HCT116 (cell line): ENCODE data around the gene DIRAS2. TPM values are rescaled to one million over a fixed set of nuclear protein-coding genes. Genes with fewer than 3 reads are reported as not detected.
A peak's percentile ranks its signal among the peaks of the same experiment; 100 is the strongest.

Experiments used
- ATAC-seq: fragments of 200-7000 bp; cut with Tn5 transposase; 2 replicates; pipeline ENCODE4 v1.9.1; 2020; ENCODE audit warnings: mild to moderate bottlenecking, moderate library complexity
- BruUV-seq: library from RNA; stranded (reverse); fragments of 400-500 nt; replicated peaks from 2 replicates; lab custom pipeline; 2021; lab: Mats Ljungman, UMichigan
- CTCF ChIA-PET: fragments of 300-600 bp; sonication (Branson Sonifier 250); formaldehyde crosslinking; loops from one replicate; lab custom pipeline; 2021; ENCODE audit warnings: antibody characterized with exemption; lab: Charles Lee
- POLR2A ChIA-PET: fragments of 300-600, 350-600 bp; sonication (Branson Sonifier 250); formaldehyde crosslinking; loops from one replicate; lab custom pipeline; 2021; ENCODE audit warnings: antibody characterized with exemption; lab: Charles Lee
- RAD21 ChIA-PET, 2 experiments: fragments of 300-600 bp; sonication (Branson Sonifier 250); formaldehyde crosslinking; loops; one replicate each; lab custom pipeline; 2023; ENCODE audit warnings: low total read pairs in 2 of 2; ENCODE audit not compliant: uncharacterized antibody in 2 of 2, unreplicated experiment in 2 of 2, low non-redundant PET in 1 of 2; lab: Charles Lee
- DNase-seq: peaks from one replicate; pipeline ENCODE4 v3.0.0-alpha.2; 2010; ENCODE audit warnings: low read depth, low spot score
- H2AFZ ChIP-seq: fragments of 200-600 bp; shearing (Covaris generic), sonication (generic); 2 replicates; pipeline ENCODE4 v1.6.1; 2017; ENCODE audit warnings: low read depth, mixed run types, mixed read lengths, antibody characterized with exemption, low read length; ENCODE audit not compliant: poor library complexity, severe bottlenecking
- H3K27ac ChIP-seq: 2 replicates; pipeline ENCODE4 v1.5.1; 2012; ENCODE audit warnings: low read depth, low read length
- H3K27me3 ChIP-seq: fragments of 200-600 bp; sonication (generic); 2 replicates; pipeline ENCODE4 v1.6.1; 2016; ENCODE audit warnings: mixed run types, low read length, mixed read lengths; ENCODE audit not compliant: insufficient read depth
- H3K36me3 ChIP-seq, 2 experiments: fragments of 200-500 bp in 1 of 2; fragments of 200-600 bp in 1 of 2; sonication (Bioruptor generic) in 1 of 2; sonication (generic) in 1 of 2; 2 replicates each; pipeline versions ENCODE4 v1.5.1 to v1.6.1; 2014 to 2016; ENCODE audit warnings: low read length in 2 of 2, inconsistent platforms in 1 of 2, mixed read lengths in 1 of 2, mixed run types in 1 of 2; ENCODE audit not compliant: insufficient read depth in 2 of 2, control insufficient read depth in 1 of 2
- H3K4me1 ChIP-seq, 2 experiments: fragments of 200-600 bp in 1 of 2; sonication (generic) in 1 of 2; 2 replicates each; pipeline versions ENCODE4 v1.5.1 to v1.6.1; 2012 to 2017; ENCODE audit warnings: low read length in 2 of 2, inconsistent platforms in 1 of 2, mild to moderate bottlenecking in 1 of 2, mixed read lengths in 1 of 2, mixed run types in 1 of 2, moderate library complexity in 1 of 2; ENCODE audit not compliant: insufficient read depth in 2 of 2, control insufficient read depth in 1 of 2
- H3K4me2 ChIP-seq: fragments of 200-600 bp; sonication (generic); 2 replicates; pipeline ENCODE4 v1.6.1; 2017; ENCODE audit warnings: mixed run types, low read length, mixed read lengths
- H3K4me3 ChIP-seq, 2 experiments: fragments of 200-600 bp in 1 of 2; sonication (generic) in 1 of 2; replicated peaks in 1 of 2; 2 replicates each; pipeline ENCODE4 v1.5.1; 2011 to 2016; ENCODE audit warnings: low read length in 2 of 2, control low read depth in 1 of 2, low read depth in 1 of 2, mild to moderate bottlenecking in 1 of 2, mixed read lengths in 1 of 2, mixed run types in 1 of 2
- H3K79me2 ChIP-seq: fragments of 200-600 bp; sonication (generic); 2 replicates; pipeline ENCODE4 v1.6.1; 2017; ENCODE audit warnings: mild to moderate bottlenecking, mixed run types, low read length, moderate library complexity, mixed read lengths; ENCODE audit not compliant: insufficient read depth
- H3K9ac ChIP-seq: fragments of 200-600 bp; sonication (generic); 2 replicates; pipeline ENCODE4 v1.6.1; 2016; ENCODE audit warnings: low read length, mixed read lengths
- H3K9me2 ChIP-seq: fragments of 200-600 bp; sonication (generic), shearing (Covaris generic); 2 replicates; pipeline ENCODE4 v1.6.1; 2017; ENCODE audit warnings: mixed run types, mild to moderate bottlenecking, moderate library complexity; ENCODE audit not compliant: insufficient read depth
- H3K9me3 ChIP-seq, 2 experiments: fragments of 200-500 bp in 1 of 2; fragments of 200-600 bp in 1 of 2; sonication (Bioruptor generic) in 1 of 2; sonication (generic) in 1 of 2; 2 replicates each; pipeline ENCODE4 v1.6.1; 2014 to 2017; ENCODE audit warnings: low read length in 2 of 2, mixed read lengths in 2 of 2, inconsistent platforms in 1 of 2, low read depth in 1 of 2, mild to moderate bottlenecking in 1 of 2, mixed run types in 1 of 2, moderate library complexity in 1 of 2; ENCODE audit not compliant: control insufficient read depth in 1 of 2, insufficient read depth in 1 of 2
- H4K20me1 ChIP-seq: fragments of 200-600 bp; sonication (generic), shearing (Covaris generic); 2 replicates; pipeline ENCODE4 v1.6.1; 2017; ENCODE audit warnings: mixed run types, mild to moderate bottlenecking, moderate library complexity; ENCODE audit not compliant: insufficient read depth
- CBX3 ChIP-seq: IDR thresholded peaks from 2 replicates; pipeline ENCODE4 v1.6.1; 2012; ENCODE audit warnings: low read depth
- CEBPB ChIP-seq: IDR thresholded peaks from 2 replicates; pipeline ENCODE4 v1.6.1; 2012; ENCODE audit warnings: low read depth
- EGR1 ChIP-seq: IDR thresholded peaks from 2 replicates; pipeline ENCODE4 v1.6.1; 2012; ENCODE audit warnings: low read depth
- ELF1 ChIP-seq: IDR thresholded peaks from 2 replicates; pipeline ENCODE4 v1.6.1; 2012; ENCODE audit warnings: low read depth, borderline replicate concordance
- FOSL1 ChIP-seq: IDR thresholded peaks from 2 replicates; pipeline ENCODE4 v1.6.1; 2012; ENCODE audit warnings: low read depth
- RAD21 ChIP-seq: IDR thresholded peaks from 2 replicates; pipeline ENCODE4 v1.6.1; 2012; ENCODE audit warnings: low read depth, mild to moderate bottlenecking
- SRF ChIP-seq: IDR thresholded peaks from 2 replicates; pipeline ENCODE4 v1.6.1; 2012; ENCODE audit warnings: low read depth
- YY1 ChIP-seq: IDR thresholded peaks from 2 replicates; pipeline ENCODE4 v1.6.1; 2011; ENCODE audit warnings: low read length, low read depth, moderate library complexity, mild to moderate bottlenecking; ENCODE audit not compliant: insufficient replicate concordance; ENCODE audit errors: extremely low read depth
- ZFX ChIP-seq: fragments of 450-650 bp; IDR thresholded peaks from 2 replicates; pipeline ENCODE4 v1.6.1; 2017
- ZNF274 ChIP-seq: fragments of 200-500 bp; sonication (Bioruptor generic); IDR thresholded peaks from 2 replicates; pipeline ENCODE4 v1.6.1; 2014; ENCODE audit warnings: mild to moderate bottlenecking, low read depth, low read length, inconsistent platforms
- intact Hi-C: fragments of 100-400 bp; cut with micrococcal nuclease; formaldehyde crosslinking; loops from 2 replicates; pipeline ENCODE4 v1.10.0; 2022
- total RNA-seq: library from RNA; stranded (reverse); gene quantifications from one replicate; pipeline ENCODE4 v1.2.1, GENCODE V29; 2021; ENCODE audit not compliant: unreplicated experiment
- TF ChIP-seq, protein P1 (sequence below): IDR thresholded peaks from 2 replicates; pipeline ENCODE4 v1.6.1; 2011; ENCODE audit warnings: mild to moderate bottlenecking, low read length, moderate library complexity; ENCODE audit not compliant: insufficient replicate concordance; ENCODE audit errors: extremely low read depth
- TF ChIP-seq, protein P2 (sequence below): IDR thresholded peaks from 2 replicates; pipeline ENCODE4 v1.6.1; 2012
- TF ChIP-seq, protein P3 (sequence below): IDR thresholded peaks from 2 replicates; pipeline ENCODE4 v1.6.1; 2012; ENCODE audit warnings: low read depth
- TF ChIP-seq, protein P4 (sequence below): IDR thresholded peaks from 2 replicates; pipeline ENCODE4 v1.6.1; 2012

Gene DIRAS2
- total RNA-seq, 1 experiment from 2014 or later: not detected

DNA sequence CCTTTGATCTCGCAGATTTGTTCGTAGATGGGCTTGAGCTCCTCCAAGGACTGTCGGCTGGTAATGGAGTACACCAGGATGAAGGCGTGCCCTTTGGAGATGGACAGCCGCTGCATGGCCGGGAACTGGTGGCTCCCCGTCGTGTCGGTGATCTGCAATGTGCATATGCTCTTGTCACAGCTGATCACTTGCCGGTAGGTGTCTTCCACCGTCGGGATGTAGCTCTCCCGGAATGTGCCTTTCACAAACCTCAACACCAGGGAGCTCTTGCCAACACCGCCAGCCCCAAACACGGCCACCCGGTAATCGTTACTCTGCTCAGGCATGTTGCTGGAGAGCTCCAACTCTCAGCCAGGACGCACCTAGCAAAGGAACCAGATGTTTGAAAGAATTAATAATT is 29.1 kb downstream of the DIRAS2 start (continued):
- TF ChIP-seq, protein P1, sequence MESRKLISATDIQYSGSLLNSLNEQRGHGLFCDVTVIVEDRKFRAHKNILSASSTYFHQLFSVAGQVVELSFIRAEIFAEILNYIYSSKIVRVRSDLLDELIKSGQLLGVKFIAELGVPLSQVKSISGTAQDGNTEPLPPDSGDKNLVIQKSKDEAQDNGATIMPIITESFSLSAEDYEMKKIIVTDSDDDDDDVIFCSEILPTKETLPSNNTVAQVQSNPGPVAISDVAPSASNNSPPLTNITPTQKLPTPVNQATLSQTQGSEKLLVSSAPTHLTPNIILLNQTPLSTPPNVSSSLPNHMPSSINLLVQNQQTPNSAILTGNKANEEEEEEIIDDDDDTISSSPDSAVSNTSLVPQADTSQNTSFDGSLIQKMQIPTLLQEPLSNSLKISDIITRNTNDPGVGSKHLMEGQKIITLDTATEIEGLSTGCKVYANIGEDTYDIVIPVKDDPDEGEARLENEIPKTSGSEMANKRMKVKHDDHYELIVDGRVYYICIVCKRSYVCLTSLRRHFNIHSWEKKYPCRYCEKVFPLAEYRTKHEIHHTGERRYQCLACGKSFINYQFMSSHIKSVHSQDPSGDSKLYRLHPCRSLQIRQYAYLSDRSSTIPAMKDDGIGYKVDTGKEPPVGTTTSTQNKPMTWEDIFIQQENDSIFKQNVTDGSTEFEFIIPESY: no peak
- no peak for TF ChIP-seq ZFX

DNA sequence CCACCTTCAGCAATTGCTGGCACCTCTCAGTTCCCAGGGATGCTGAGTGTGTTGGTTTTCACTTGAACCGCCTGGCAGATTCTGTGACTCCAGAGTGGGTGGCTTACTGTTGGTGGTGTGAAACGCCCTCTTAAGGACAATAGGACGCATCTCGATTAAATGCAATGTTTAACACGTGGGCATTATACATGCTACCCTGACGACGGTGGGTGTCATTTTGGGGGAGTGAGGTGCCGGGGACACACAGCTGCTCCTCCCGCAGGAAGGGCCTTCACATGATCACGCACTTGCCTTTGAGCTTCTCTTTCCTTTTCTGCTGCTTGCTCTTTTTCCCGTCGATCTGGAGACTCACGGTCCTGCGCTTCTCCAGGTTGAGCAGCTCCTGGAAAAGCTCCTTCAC is 29.7 kb downstream of the DIRAS2 start:
- ChIA-PET POLR2A (no interaction called here), CTCF (no interaction called here), RAD21 (no interaction called here)
- DNase-seq (no peak), ATAC-seq (no peak)
- Histone ChIP-seq H3K27ac (no peak overlapping the region), H3K9ac (no peak overlapping the region), H3K27me3 (peaks cover 38% of the 10 kb centered on the region; the same call in 1 of the 2 replicates), H2AFZ (no peak overlapping the region), H3K9me2 (no peaks in the 10 kb centered on the region), H4K20me1 (no peaks in the 10 kb centered on the region), H3K4me2 (no peak overlapping the region), H3K36me3 (no peaks in the 10 kb centered on the region), H3K4me3 (no peak overlapping the region), H3K4me1 (no peaks in the 10 kb centered on the region), H3K9me3 (no peaks in the 10 kb centered on the region), H3K79me2 (no peaks in the 10 kb centered on the region)
- TF ChIP-seq RAD21 (0 out of 2 replicates have a peak, but pooled peaks have one; percentile 8), ZNF274 (no peak)
- no TSS peak for BruUV-seq
- intact Hi-C loops: no loop called here

DNA sequence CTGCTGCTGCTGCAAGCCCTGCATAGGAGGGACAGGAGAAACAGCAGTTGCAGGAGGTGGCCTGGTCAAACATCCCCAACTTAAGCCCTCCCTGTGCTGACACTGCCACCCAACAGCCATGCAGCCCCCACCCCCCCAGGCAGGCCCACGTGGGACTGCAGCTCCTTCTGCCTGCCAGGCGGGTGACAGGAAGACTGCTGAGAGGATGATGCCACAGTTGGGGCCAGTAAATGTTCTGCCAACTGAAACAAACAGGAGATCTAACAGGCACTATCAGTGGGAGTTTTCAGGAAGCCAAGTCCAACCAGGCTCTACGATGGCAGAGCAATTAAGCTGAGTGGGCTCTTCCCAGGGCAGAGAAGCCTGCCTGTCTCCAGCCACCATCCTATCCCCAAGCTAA is 31.1 kb downstream of the DIRAS2 start:
- ChIA-PET RAD21 (no interaction called here), CTCF (no interaction called here), POLR2A (no interaction called here)
- TF ChIP-seq YY1 (no peak), FOSL1 (no peak), ELF1 (no peak), EGR1 (no peak), ZNF274 (no peak), CEBPB (no peak), CBX3 (no peak), SRF (no peak)
- TF ChIP-seq, protein P2, sequence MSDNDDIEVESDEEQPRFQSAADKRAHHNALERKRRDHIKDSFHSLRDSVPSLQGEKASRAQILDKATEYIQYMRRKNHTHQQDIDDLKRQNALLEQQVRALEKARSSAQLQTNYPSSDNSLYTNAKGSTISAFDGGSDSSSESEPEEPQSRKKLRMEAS: no peak
- TF ChIP-seq, protein P3, sequence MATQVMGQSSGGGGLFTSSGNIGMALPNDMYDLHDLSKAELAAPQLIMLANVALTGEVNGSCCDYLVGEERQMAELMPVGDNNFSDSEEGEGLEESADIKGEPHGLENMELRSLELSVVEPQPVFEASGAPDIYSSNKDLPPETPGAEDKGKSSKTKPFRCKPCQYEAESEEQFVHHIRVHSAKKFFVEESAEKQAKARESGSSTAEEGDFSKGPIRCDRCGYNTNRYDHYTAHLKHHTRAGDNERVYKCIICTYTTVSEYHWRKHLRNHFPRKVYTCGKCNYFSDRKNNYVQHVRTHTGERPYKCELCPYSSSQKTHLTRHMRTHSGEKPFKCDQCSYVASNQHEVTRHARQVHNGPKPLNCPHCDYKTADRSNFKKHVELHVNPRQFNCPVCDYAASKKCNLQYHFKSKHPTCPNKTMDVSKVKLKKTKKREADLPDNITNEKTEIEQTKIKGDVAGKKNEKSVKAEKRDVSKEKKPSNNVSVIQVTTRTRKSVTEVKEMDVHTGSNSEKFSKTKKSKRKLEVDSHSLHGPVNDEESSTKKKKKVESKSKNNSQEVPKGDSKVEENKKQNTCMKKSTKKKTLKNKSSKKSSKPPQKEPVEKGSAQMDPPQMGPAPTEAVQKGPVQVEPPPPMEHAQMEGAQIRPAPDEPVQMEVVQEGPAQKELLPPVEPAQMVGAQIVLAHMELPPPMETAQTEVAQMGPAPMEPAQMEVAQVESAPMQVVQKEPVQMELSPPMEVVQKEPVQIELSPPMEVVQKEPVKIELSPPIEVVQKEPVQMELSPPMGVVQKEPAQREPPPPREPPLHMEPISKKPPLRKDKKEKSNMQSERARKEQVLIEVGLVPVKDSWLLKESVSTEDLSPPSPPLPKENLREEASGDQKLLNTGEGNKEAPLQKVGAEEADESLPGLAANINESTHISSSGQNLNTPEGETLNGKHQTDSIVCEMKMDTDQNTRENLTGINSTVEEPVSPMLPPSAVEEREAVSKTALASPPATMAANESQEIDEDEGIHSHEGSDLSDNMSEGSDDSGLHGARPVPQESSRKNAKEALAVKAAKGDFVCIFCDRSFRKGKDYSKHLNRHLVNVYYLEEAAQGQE: no peak
- TF ChIP-seq, protein P4, sequence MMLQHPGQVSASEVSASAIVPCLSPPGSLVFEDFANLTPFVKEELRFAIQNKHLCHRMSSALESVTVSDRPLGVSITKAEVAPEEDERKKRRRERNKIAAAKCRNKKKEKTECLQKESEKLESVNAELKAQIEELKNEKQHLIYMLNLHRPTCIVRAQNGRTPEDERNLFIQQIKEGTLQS: no peak
- Histone ChIP-seq H3K9me2 (no peaks in the 10 kb centered on the region), H4K20me1 (no peaks in the 10 kb centered on the region), H3K27me3 (peaks cover 31% of the 10 kb centered on the region; the same call in 1 of the 2 replicates), H2AFZ (no peak overlapping the region), H3K27ac (no peak overlapping the region), H3K9ac (no peak overlapping the region), H3K4me2 (no peak overlapping the region), H3K36me3 (no peaks in the 10 kb centered on the region), H3K79me2 (no peaks in the 10 kb centered on the region), H3K4me1 (no peaks in the 10 kb centered on the region), H3K9me3 (no peaks in the 10 kb centered on the region), H3K4me3 (no peak overlapping the region)
- no TSS peak for BruUV-seq
- ATAC-seq (no peak), DNase-seq (no peak)
- intact Hi-C loops: no loop called here
